Muscle layer of duodenum (tissue), 2 donors: ENCODE results near the gene GABRD.

Source experiments
- H3K27ac ChIP-seq: one replicate; pipeline ENCODE4 v1.7.0; 2013; ENCODE audit warnings: mild to moderate bottlenecking, low read length
- H3K27me3 ChIP-seq: one replicate; pipeline ENCODE4 v1.7.0; 2013; ENCODE audit warnings: low read depth, mild to moderate bottlenecking, control low read depth, low read length
- H3K36me3 ChIP-seq, 2 donors: one replicate each; pipeline ENCODE4 v1.7.0; 2013; ENCODE audit warnings: low read length in 2 of 2, control low read depth in 1 of 2, mild to moderate bottlenecking in 1 of 2; ENCODE audit not compliant: insufficient read depth in 2 of 2, control insufficient read depth in 1 of 2
- H3K4me1 ChIP-seq, 2 donors: one replicate each; pipeline ENCODE4 v1.7.0; 2013; ENCODE audit warnings: low read length in 2 of 2, mild to moderate bottlenecking in 2 of 2, control low read depth in 1 of 2, moderate library complexity in 1 of 2; ENCODE audit not compliant: insufficient read depth in 2 of 2, control insufficient read depth in 1 of 2
- H3K4me3 ChIP-seq, 2 donors: one replicate each; pipeline ENCODE4 v1.7.0; 2013; ENCODE audit warnings: low read length in 2 of 2, low read depth in 1 of 2, mild to moderate bottlenecking in 1 of 2
- H3K9me3 ChIP-seq, 2 donors: one replicate each; pipeline ENCODE4 v1.7.0; 2013; ENCODE audit warnings: low read length in 2 of 2, control low read depth in 1 of 2, mild to moderate bottlenecking in 1 of 2; ENCODE audit not compliant: control insufficient read depth in 1 of 2
- donor health status: healthy.

Gene GABRD

GRCh38 chr1:1987142-1987510 is 32.0 kb upstream of the GABRD start:
- Histone ChIP-seq H3K4me3 (no peak overlapping the region), H3K27me3 (no peaks in the 10 kb centered on the region), H3K4me1 (peaks cover 0 to 5% of the 10 kb centered on the region in 2 donors), H3K27ac (no peak overlapping the region), H3K36me3 (no peaks in the 10 kb centered on the region), H3K9me3 (no peaks in the 10 kb centered on the region)

- Histone ChIP-seq H3K9me3 (no peaks in the 10 kb centered on the region), H3K4me3 (no peak overlapping the region), H3K27ac (no peak overlapping the region), H3K36me3 (no peaks in the 10 kb centered on the region), H3K27me3 (no peaks in the 10 kb centered on the region), H3K4me1 (peaks cover 0 to 5% of the 10 kb centered on the region in 2 donors)
These were observed 30.8 kb upstream of the GABRD start for GRCh38 chr1:1988061-1988945.

- Histone ChIP-seq H3K9me3 (no peaks in the 10 kb centered on the region), H3K27me3 (no peaks in the 10 kb centered on the region), H3K36me3 (no peaks in the 10 kb centered on the region), H3K4me3 (no peak overlapping the region), H3K4me1 (peaks cover 0 to 5% of the 10 kb centered on the region in 2 donors), H3K27ac (no peak overlapping the region)
These were observed 30.0 kb upstream of the GABRD start for GRCh38 chr1:1989102-1989542.

GRCh38 chr1:1989789-1990188 is 29.4 kb upstream of the GABRD start:
- Histone ChIP-seq H3K27ac (peak overlapping the region; percentile 49), H3K4me3 (no peak overlapping the region), H3K27me3 (no peaks in the 10 kb centered on the region), H3K4me1 (peaks cover 0 to 5% of the 10 kb centered on the region in 2 donors), H3K9me3 (no peaks in the 10 kb centered on the region), H3K36me3 (no peaks in the 10 kb centered on the region)

- H3K4me1 ChIP-seq: peaks cover 0 to 5% of the 10 kb centered on the region in 2 donors
- peak overlapping the region; percentile 49 for H3K27ac ChIP-seq
- H3K27me3 ChIP-seq: no peaks in the 10 kb centered on the region
- H3K4me3 ChIP-seq: no peak overlapping the region
- H3K9me3 ChIP-seq: no peaks in the 10 kb centered on the region
- H3K36me3 ChIP-seq: no peaks in the 10 kb centered on the region
These were observed 28.9 kb upstream of the GABRD start for GRCh38 chr1:1990222-1990621.

GRCh38 chr1:1994536-1994935 is 24.6 kb upstream of the GABRD start:
- no peaks in the 10 kb centered on the region for H3K9me3 ChIP-seq
- H3K27me3 ChIP-seq: no peaks in the 10 kb centered on the region
- no peak overlapping the region for H3K27ac ChIP-seq
- H3K4me3 ChIP-seq: no peak overlapping the region
- no peaks in the 10 kb centered on the region for H3K4me1 ChIP-seq
- H3K36me3 ChIP-seq: no peaks in the 10 kb centered on the region

- Histone ChIP-seq H3K4me3 (no peak overlapping the region), H3K27ac (no peak overlapping the region), H3K4me1 (no peaks in the 10 kb centered on the region), H3K27me3 (peaks cover 4% of the 10 kb centered on the region), H3K36me3 (no peaks in the 10 kb centered on the region), H3K9me3 (no peaks in the 10 kb centered on the region)
These were observed 22.9 kb upstream of the GABRD start for GRCh38 chr1:1996207-1996651.

GRCh38 chr1:1997576-1997975 is 21.6 kb upstream of the GABRD start:
- Histone ChIP-seq H3K27me3 (peaks cover 4% of the 10 kb centered on the region), H3K9me3 (no peaks in the 10 kb centered on the region), H3K4me3 (no peak overlapping the region), H3K27ac (no peak overlapping the region), H3K4me1 (no peaks in the 10 kb centered on the region), H3K36me3 (no peaks in the 10 kb centered on the region)

GRCh38 chr1:2000432-2000831 is 18.7 kb upstream of the GABRD start:
- H3K27ac ChIP-seq: no peak overlapping the region
- no peaks in the 10 kb centered on the region for H3K9me3 ChIP-seq
- H3K4me3 ChIP-seq: no peak overlapping the region
- peaks cover 0 to 5% of the 10 kb centered on the region in 2 donors for H3K4me1 ChIP-seq
- H3K27me3 ChIP-seq: peaks cover 4% of the 10 kb centered on the region
- H3K36me3 ChIP-seq: no peaks in the 10 kb centered on the region

- H3K36me3 ChIP-seq: no peaks in the 10 kb centered on the region
- no peaks in the 10 kb centered on the region for H3K9me3 ChIP-seq
- no peak overlapping the region for H3K27ac ChIP-seq
- peaks cover 0 to 5% of the 10 kb centered on the region in 2 donors for H3K4me1 ChIP-seq
- H3K27me3 ChIP-seq: peaks cover 4% of the 10 kb centered on the region
- H3K4me3 ChIP-seq: no peak overlapping the region
These were observed 18.3 kb upstream of the GABRD start for GRCh38 chr1:2000850-2001249.

- H3K27ac ChIP-seq: no peak overlapping the region
- no peaks in the 10 kb centered on the region for H3K36me3 ChIP-seq
- peaks cover 0 to 5% of the 10 kb centered on the region in 2 donors for H3K4me1 ChIP-seq
- H3K4me3 ChIP-seq: no peak overlapping the region
- H3K27me3 ChIP-seq: peaks cover 4% of the 10 kb centered on the region
- no peaks in the 10 kb centered on the region for H3K9me3 ChIP-seq
These were observed 17.3 kb upstream of the GABRD start for GRCh38 chr1:2001773-2002411.
